GM23248 (cell line): Measurements from ENCODE around the gene C14orf93. TPM values are rescaled to one million over a fixed set of nuclear protein-coding genes. Genes with fewer than 3 reads are reported as not detected.

Source experiments
- DNase-seq: peaks from one replicate; pipeline ENCODE4 v3.0.0-alpha.2; 2015
- H2AFZ ChIP-seq: fragments of 200-600 bp; sonication (generic); 2 replicates; pipeline ENCODE4 v1.6.1; 2016; ENCODE audit warnings: antibody characterized with exemption
- H3F3A ChIP-seq: fragments of 200-600 bp; sonication (generic); 2 replicates; pipeline ENCODE4 v1.6.1; 2016; ENCODE audit warnings: mild to moderate bottlenecking, antibody characterized with exemption, mixed run types; ENCODE audit not compliant: insufficient read depth
- H3K27ac ChIP-seq: fragments of 200-600 bp; sonication (generic); 2 replicates; pipeline ENCODE4 v1.5.1; 2016; ENCODE audit warnings: mild to moderate bottlenecking
- H3K27me3 ChIP-seq: fragments of 200-600 bp; sonication (generic); replicated peaks from 2 replicates; pipeline ENCODE4 v1.6.1; 2016; ENCODE audit warnings: mild to moderate bottlenecking; ENCODE audit not compliant: insufficient read depth
- H3K36me3 ChIP-seq: fragments of 200-600 bp; sonication (generic); 2 replicates; pipeline ENCODE4 v1.6.1; 2016; ENCODE audit warnings: low read depth, mild to moderate bottlenecking
- H3K4me1 ChIP-seq: fragments of 200-600 bp; sonication (generic); 2 replicates; pipeline ENCODE4 v1.6.1; 2016; ENCODE audit warnings: mild to moderate bottlenecking; ENCODE audit not compliant: insufficient read depth
- H3K4me2 ChIP-seq: fragments of 200-600 bp; sonication (generic); one replicate; pipeline ENCODE4 v1.6.1; 2016; ENCODE audit warnings: mild to moderate bottlenecking; ENCODE audit not compliant: unreplicated experiment
- H3K4me3 ChIP-seq: fragments of 200-600 bp; sonication (generic); 2 replicates; pipeline ENCODE4 v1.5.1; 2016; ENCODE audit warnings: mild to moderate bottlenecking
- H3K79me2 ChIP-seq: fragments of 200-600 bp; sonication (generic); 2 replicates; pipeline ENCODE4 v1.6.1; 2016; ENCODE audit warnings: mild to moderate bottlenecking; ENCODE audit not compliant: insufficient read depth
- H3K9ac ChIP-seq: fragments of 200-600 bp; sonication (generic); 2 replicates; pipeline ENCODE4 v1.6.1; 2016; ENCODE audit warnings: mild to moderate bottlenecking
- H3K9me2 ChIP-seq: fragments of 200-600 bp; sonication (generic); 2 replicates; pipeline ENCODE4 v1.6.1; 2016; ENCODE audit warnings: mixed run types, mild to moderate bottlenecking, moderate library complexity; ENCODE audit not compliant: insufficient read depth
- H3K9me3 ChIP-seq: fragments of 200-600 bp; sonication (generic); one replicate; pipeline ENCODE4 v1.6.1; 2017; ENCODE audit warnings: low read depth
- H4K20me1 ChIP-seq: fragments of 200-600 bp; sonication (generic); 2 replicates; pipeline ENCODE4 v1.6.0; 2016; ENCODE audit not compliant: insufficient read depth
- EZH2 ChIP-seq: fragments of 200-600 bp; sonication (generic); IDR thresholded peaks from 2 replicates; pipeline ENCODE4 v1.6.1; 2018; ENCODE audit warnings: antibody characterized with exemption, mild to moderate bottlenecking; ENCODE audit not compliant: insufficient read depth, poor library complexity, severe bottlenecking
- EZH2phosphoT487 ChIP-seq: fragments of 200-600 bp; sonication (generic); IDR thresholded peaks from 2 replicates; pipeline ENCODE4 v1.6.1; 2018; ENCODE audit warnings: antibody characterized with exemption, moderate library complexity, mild to moderate bottlenecking, low read depth; ENCODE audit not compliant: insufficient read depth
- WGBS, 2 experiments: methylation state at CpG; one replicate each; pipeline ENCODE4 v1.1.6; 2015 to 2017; ENCODE audit warnings: low lambda C conversion rate in 2 of 2, low coverage in 1 of 2; ENCODE audit errors: missing lambda C conversion rate in 2 of 2; 5-methylcytosine and 5-hydroxymethylcytosine counted together
- in situ Hi-C: fragments of 300-500 bp; cut with MboI; formaldehyde crosslinking; loops from 2 replicates; pipeline ENCODE4 v1.15.0; 2020
- polyA plus RNA-seq: library from polyadenylated mRNA; unstranded; fragments of >200 nt; fragmentation: Nextera tagmentation; extraction: Ambion mirVana; gene quantifications from 2 replicates; pipeline ENCODE4 v1.2.1, GENCODE V29; 2016
- total RNA-seq: library from RNA; depleted of rRNA; stranded (reverse); fragments of >200 nt; shearing (Covaris generic); gene quantifications from 2 replicates; pipeline ENCODE4 v1.2.3, GENCODE V29; 2014

The C14orf93 gene
- total and polyA plus RNA-seq, 2 experiments from 2014 or later = 3.4 to 7.1 TPM

- Histone ChIP-seq H3K36me3 (no peaks in the 10 kb centered on the region), H3K9me2 (no peaks in the 10 kb centered on the region), H3K27me3 (no peaks in the 10 kb centered on the region), H3K27ac (no peak within 1 kb of the TSS), H2AFZ (no peak within 1 kb of the TSS), H3K4me1 (no peaks in the 10 kb centered on the region), H3K9me3 (no peaks in the 10 kb centered on the region), H4K20me1 (no peaks in the 10 kb centered on the region), H3K79me2 (no peaks in the 10 kb centered on the region), H3K4me3 (no peak within 1 kb of the TSS), H3K4me2 (no peak within 1 kb of the TSS), H3F3A (no peaks in the 10 kb centered on the region), H3K9ac (no peak within 1 kb of the TSS)
- DNase-seq = no peak
- 91 to 93% methylated on average over 36 of the region's 36 CpGs for WGBS, 2 experiments
- in situ Hi-C loops = no loop called here
- TF ChIP-seq EZH2 (no peak), EZH2phosphoT487 (no peak)
Observed at GRCh38 chr14:23042162-23042965, 32.4 kb upstream of the C14orf93 start, which contains the start of gene PSMB11. PSMB11 (plus strand) TSS chr14:23042212; CDS start chr14:23042226, 14 bp downstream.

DNA sequence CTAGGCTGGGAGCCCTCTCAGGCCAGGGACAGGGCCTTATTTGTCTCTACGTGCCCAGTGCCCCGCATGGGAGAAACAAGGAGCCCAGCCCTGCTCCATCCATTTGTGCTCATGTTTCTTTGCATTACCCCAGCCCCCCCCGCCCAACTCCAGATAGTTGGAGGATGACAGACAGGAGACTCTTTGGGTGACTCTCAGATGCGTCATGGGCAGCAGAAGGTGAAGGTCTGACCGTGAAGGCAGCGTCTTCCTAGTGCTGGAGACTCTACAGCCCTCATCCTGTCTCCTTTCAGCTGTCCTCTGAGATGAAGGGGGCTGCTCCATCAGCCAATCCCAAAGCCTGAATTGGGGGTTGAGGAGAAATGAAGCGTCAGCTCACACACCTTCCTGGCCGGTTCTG, 31.8 kb upstream of the C14orf93 start:
- no peak for TF ChIP-seq EZH2
- no peak for TF ChIP-seq EZH2phosphoT487
- in situ Hi-C loops = no loop called here
- Histone ChIP-seq H3K79me2 (no peaks in the 10 kb centered on the region), H3K4me1 (no peaks in the 10 kb centered on the region), H3K27ac (no peak overlapping the region), H3K4me2 (no peak overlapping the region), H3K27me3 (no peaks in the 10 kb centered on the region), H2AFZ (no peak overlapping the region), H4K20me1 (no peaks in the 10 kb centered on the region), H3K36me3 (no peaks in the 10 kb centered on the region), H3F3A (no peaks in the 10 kb centered on the region), H3K4me3 (no peak overlapping the region), H3K9me3 (no peaks in the 10 kb centered on the region), H3K9me2 (no peaks in the 10 kb centered on the region), H3K9ac (no peak overlapping the region)
- DNase-seq = peak; percentile 67
- WGBS, 2 experiments = 36 to 58% methylated on average over 8 of the region's 8 CpGs

- Histone ChIP-seq H3K4me1 (0 out of 2 replicates have a peak, but pooled peaks cover 4% of the 10 kb centered on the region), H4K20me1 (no peaks in the 10 kb centered on the region), H3K9ac (no peak overlapping the region), H3K27me3 (no peaks in the 10 kb centered on the region), H3K36me3 (no peaks in the 10 kb centered on the region), H3K9me2 (no peaks in the 10 kb centered on the region), H3K4me2 (no peak overlapping the region), H3K79me2 (no peaks in the 10 kb centered on the region), H3K9me3 (no peaks in the 10 kb centered on the region), H3K4me3 (no peak overlapping the region), H3F3A (no peaks in the 10 kb centered on the region), H2AFZ (no peak overlapping the region), H3K27ac (no peak overlapping the region)
- in situ Hi-C loops = no loop called here
- no peak for DNase-seq
- 85 to 90% methylated on average over 4 of the region's 4 CpGs for WGBS, 2 experiments
- TF ChIP-seq EZH2 (no peak), EZH2phosphoT487 (no peak)
Observed at GRCh38 chr14:23040100-23040499, 30.2 kb upstream of the C14orf93 start.

- no peak for DNase-seq
- H3K27me3 ChIP-seq = no peaks in the 10 kb centered on the region
- H3K9me3 ChIP-seq = no peaks in the 10 kb centered on the region
- peak overlapping the region; percentile 93 for H2AFZ ChIP-seq
- WGBS, 2 experiments = 58 to 59% methylated on average over 14 of the region's 14 CpGs
- in situ Hi-C loops = no loop called here
- H3K4me3 ChIP-seq = peak overlapping the region; percentile 96
- H3F3A ChIP-seq = no peaks in the 10 kb centered on the region
- peak overlapping the region; percentile 88 for H3K4me2 ChIP-seq
- H3K27ac ChIP-seq = peak overlapping the region; percentile 95
- no peaks in the 10 kb centered on the region for H4K20me1 ChIP-seq
- peaks cover 42% of the 10 kb centered on the region for H3K79me2 ChIP-seq
- H3K36me3 ChIP-seq = peaks cover 23% of the 10 kb centered on the region
- TF ChIP-seq EZH2phosphoT487 (no peak), EZH2 (no peak)
- H3K4me1 ChIP-seq = peaks cover 15% of the 10 kb centered on the region
- no peaks in the 10 kb centered on the region for H3K9me2 ChIP-seq
- H3K9ac ChIP-seq = peak overlapping the region; percentile 99
Observed at GRCh38 chr14:23035303-23036144, 25.6 kb upstream of the C14orf93 start.
